ENCODE results near the gene STUM.

STUM gene

GRCh38 chr1:226575436-226575720 lies 26.8 kb downstream of the STUM start:
- no peak for TF ChIP-seq CTCF (IDR thresholded peaks at IDR 0.05; ENCODE audit: borderline replicate concordance, insufficient read depth, low read depth, low read length)

GRCh38 chr1:226575739-226576378 lies 27.3 kb downstream of the STUM start:
- TF ChIP-seq CTCF (IDR thresholded peaks at IDR 0.05; ENCODE audit: borderline replicate concordance, insufficient read depth, low read depth, low read length): no peak
- H3K4me3 ChIP-seq (ENCODE audit: low read depth, low read length): no peak overlapping the region

More at GRCh38 chr1:226575436-226575720, 26.8 kb downstream of the STUM start:
- H3K4me3 ChIP-seq (ENCODE audit: low read depth, low read length): no peak overlapping the region

DNA sequence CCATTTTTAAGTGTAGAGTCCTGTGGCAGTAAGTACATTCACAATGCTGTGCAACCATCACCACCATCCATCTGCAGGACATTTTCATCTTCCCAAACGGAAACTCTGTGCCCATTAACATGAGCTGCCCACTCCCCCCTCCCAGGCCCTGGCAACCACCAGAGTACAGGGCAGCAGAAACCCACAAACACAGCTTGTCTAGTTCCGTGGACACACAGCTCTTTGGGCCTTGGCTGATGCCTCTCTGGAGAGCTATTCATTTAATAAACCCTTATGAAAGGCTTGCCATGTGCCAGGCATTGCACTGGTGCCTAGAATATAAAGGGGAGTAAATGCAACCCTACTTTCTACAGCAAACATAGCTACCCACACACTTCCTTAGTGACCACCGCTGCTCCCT lies 28.0 kb downstream of the STUM start:
- TF ChIP-seq CTCF (IDR thresholded peaks at IDR 0.05; ENCODE audit: borderline replicate concordance, insufficient read depth, low read depth, low read length): no peak
- no peak overlapping the region for H3K4me3 ChIP-seq (ENCODE audit: low read depth, low read length)

DNA sequence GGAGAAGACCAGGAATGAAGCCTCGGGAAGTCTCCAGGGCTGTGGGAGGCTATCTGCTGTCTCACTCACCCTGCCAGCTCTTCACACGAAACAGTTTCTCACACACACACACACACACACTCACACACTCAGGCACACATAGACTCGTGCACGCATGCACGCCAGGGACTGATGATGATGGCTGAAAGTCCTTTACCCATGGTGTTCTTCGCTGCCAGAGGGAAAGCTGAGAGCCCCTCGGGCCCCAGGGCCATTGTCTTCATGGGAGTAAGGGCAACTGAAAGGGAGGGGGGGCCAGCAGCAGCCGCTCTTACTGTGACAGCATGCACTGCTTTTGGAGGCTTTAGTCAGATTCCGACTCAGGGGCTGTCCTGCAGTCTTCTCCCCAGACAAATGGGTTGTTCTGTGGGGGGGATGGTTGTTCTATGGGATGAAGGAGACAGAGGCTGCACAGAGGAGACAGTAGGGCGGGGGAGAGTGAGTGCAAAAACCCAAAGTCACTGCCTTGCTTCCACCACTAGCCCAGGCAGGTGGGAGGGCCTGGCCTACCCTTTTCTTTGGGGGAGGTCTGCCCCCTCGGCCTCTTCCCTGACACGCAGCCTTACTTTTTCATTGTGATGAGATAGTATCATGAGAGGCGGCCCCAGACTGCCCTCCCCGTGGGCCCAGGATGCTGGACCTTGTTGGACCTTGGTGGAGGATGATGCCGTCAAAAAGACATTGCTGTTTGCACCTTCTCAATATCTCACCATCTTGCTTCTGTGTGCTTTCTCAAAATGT lies 29.0 kb downstream of the STUM start:
- no peak overlapping the region for H3K4me3 ChIP-seq (ENCODE audit: low read depth, low read length)
- no peak for TF ChIP-seq CTCF (IDR thresholded peaks at IDR 0.05; ENCODE audit: borderline replicate concordance, insufficient read depth, low read depth, low read length)

DNA sequence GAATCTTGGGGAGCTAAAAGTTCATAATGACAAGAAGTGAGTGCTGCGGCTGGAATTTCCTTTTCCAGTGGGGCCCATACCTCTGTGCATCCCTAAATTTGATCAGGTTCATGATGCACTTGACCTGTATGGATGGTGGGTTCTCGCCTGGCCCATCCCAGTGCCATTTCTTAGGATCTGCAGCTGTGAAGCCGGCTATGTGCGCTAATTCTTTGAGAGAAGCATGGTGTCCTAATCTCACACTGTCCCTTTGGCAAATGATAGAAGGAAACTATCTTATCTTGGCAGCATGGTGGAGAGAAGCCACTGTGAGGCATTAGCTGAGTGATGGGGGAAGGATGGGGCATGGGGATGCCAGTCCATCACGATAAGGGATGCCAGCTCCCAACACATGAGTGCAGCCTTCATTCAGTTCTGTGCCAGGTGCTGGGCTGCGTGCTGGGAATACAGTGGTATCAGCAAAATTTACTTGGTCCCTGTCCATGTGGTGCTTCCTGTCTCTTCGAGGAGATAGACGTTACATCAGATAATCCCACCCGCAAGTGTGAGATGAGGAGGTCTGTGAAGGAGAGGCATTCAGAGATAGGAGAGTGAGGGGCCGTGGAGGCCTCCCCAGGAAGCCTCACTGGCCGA lies 30.5 kb downstream of the STUM start:
- H3K4me3 ChIP-seq (ENCODE audit: low read depth, low read length): no peak overlapping the region
- no peak for TF ChIP-seq CTCF (IDR thresholded peaks at IDR 0.05; ENCODE audit: borderline replicate concordance, insufficient read depth, low read depth, low read length)

GRCh38 chr1:226579781-226580323 lies 31.3 kb downstream of the STUM start:
- no peak overlapping the region for H3K4me3 ChIP-seq (ENCODE audit: low read depth, low read length)
- TF ChIP-seq CTCF (IDR thresholded peaks at IDR 0.05; ENCODE audit: borderline replicate concordance, insufficient read depth, low read depth, low read length): no peak

Measured in GM12875 (cell line).